Endothelial cell (in vitro differentiated cells): ENCODE results near the gene PPP1R9A. TPM values are rescaled to one million over a fixed set of nuclear protein-coding genes. Genes with fewer than 3 reads are reported as not detected.

Experiments used
- DNase-seq: peaks from one replicate; pipeline ENCODE4 v3.0.0; 2021; ENCODE audit warnings: low spot score
- H3K27ac Mint-ChIP-seq: one replicate; pipeline ENCODE4 v1.8.0; 2021; ENCODE audit warnings: mixed read lengths, inconsistent platforms; ENCODE audit not compliant: unreplicated experiment
- H3K27me3 Mint-ChIP-seq: one replicate; pipeline ENCODE4 v1.8.0; 2021; ENCODE audit warnings: mild to moderate bottlenecking, moderate library complexity, mixed read lengths, inconsistent platforms; ENCODE audit not compliant: unreplicated experiment
- H3K36me3 Mint-ChIP-seq: one replicate; pipeline ENCODE4 v1.8.0; 2021; ENCODE audit warnings: mild to moderate bottlenecking, low read depth, mixed read lengths, inconsistent platforms; ENCODE audit not compliant: unreplicated experiment
- H3K4me1 Mint-ChIP-seq: one replicate; pipeline ENCODE4 v1.8.0; 2021; ENCODE audit warnings: mild to moderate bottlenecking, mixed read lengths, inconsistent platforms; ENCODE audit not compliant: unreplicated experiment
- H3K4me3 Mint-ChIP-seq: one replicate; pipeline ENCODE4 v1.8.0; 2021; ENCODE audit warnings: mild to moderate bottlenecking, mixed read lengths, inconsistent platforms; ENCODE audit not compliant: unreplicated experiment
- H3K9me3 Mint-ChIP-seq: one replicate; pipeline ENCODE4 v1.8.0; 2021; ENCODE audit warnings: mixed read lengths, inconsistent platforms; ENCODE audit not compliant: unreplicated experiment
- total RNA-seq: library from RNA; stranded (reverse); fragmentation: NEBNext Ultra II Directional; extraction: Animal tissue kit (Norgen Biotek cat#: 25700); gene quantifications from one replicate; pipeline ENCODE4 v1.2.1, GENCODE V29; 2021; ENCODE audit not compliant: unreplicated experiment
- TF ChIP-seq, protein P1 (sequence below): fragments of 200-600 bp; sonication (generic); IDR thresholded peaks from one replicate; pipeline ENCODE4 v1.5.0; 2021; ENCODE audit warnings: antibody characterized with exemption; ENCODE audit not compliant: unreplicated experiment

PPP1R9A gene
- total RNA-seq, 1 donor from 2014 or later, result 22.2 TPM

DNA sequence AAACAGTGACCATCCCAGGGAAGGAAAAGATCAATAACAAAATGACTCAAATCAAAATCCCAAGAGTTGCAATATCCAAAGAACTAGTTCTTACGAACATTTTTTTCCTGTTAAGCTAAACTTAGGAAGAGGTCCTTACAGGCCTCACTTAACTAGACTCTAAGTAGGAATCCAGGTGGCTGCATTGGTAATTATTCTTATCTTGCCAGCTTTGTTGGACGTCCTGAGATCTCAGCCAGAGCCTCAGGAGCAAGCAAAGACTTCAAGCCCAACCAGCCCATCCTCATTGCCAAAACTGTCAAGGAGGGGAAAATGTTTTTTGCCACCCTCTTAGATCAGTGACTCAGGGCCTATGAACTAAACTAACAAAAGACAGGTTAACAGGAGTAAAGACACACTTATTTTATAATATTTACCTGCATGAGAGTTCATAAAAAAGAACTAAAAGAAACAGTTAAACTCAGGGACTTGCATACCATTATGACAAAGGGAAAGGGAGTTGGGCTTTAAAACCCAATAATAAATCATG, 18.3 kb upstream of the PPP1R9A start:
- TF ChIP-seq, protein P1, sequence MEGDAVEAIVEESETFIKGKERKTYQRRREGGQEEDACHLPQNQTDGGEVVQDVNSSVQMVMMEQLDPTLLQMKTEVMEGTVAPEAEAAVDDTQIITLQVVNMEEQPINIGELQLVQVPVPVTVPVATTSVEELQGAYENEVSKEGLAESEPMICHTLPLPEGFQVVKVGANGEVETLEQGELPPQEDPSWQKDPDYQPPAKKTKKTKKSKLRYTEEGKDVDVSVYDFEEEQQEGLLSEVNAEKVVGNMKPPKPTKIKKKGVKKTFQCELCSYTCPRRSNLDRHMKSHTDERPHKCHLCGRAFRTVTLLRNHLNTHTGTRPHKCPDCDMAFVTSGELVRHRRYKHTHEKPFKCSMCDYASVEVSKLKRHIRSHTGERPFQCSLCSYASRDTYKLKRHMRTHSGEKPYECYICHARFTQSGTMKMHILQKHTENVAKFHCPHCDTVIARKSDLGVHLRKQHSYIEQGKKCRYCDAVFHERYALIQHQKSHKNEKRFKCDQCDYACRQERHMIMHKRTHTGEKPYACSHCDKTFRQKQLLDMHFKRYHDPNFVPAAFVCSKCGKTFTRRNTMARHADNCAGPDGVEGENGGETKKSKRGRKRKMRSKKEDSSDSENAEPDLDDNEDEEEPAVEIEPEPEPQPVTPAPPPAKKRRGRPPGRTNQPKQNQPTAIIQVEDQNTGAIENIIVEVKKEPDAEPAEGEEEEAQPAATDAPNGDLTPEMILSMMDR, result no peak
- no peak overlapping the region for H3K27ac Mint-ChIP-seq
- H3K9me3 Mint-ChIP-seq, result no peaks in the 10 kb centered on the region
- H3K4me1 Mint-ChIP-seq, result peaks cover 13% of the 10 kb centered on the region
- H3K4me3 Mint-ChIP-seq, result no peak overlapping the region
- DNase-seq, result no peak
- H3K27me3 Mint-ChIP-seq, result peaks cover 3% of the 10 kb centered on the region
- H3K36me3 Mint-ChIP-seq, result no peaks in the 10 kb centered on the region

DNA sequence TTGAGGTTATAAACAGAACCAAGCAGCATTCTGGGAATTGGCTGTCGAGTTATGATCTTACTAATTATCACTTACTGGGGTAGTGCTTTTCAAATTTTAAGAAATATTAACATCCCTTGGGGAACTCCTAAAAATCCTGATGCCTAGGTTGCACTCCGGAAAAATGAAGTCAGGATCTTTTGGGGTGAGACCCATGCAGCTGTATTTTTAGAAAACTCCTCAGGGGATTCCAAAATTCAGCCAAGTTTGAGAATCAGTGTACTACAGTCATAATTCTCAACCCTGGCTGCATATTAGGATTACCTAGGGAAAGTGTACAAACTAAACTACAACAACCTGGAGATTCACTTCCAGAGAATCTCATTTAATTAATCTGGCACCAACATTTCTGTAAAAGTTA, 17.2 kb upstream of the PPP1R9A start:
- Mint-ChIP-seq H3K27me3 (peaks cover 1% of the 10 kb centered on the region), H3K4me1 (peaks cover 13% of the 10 kb centered on the region)

DNA sequence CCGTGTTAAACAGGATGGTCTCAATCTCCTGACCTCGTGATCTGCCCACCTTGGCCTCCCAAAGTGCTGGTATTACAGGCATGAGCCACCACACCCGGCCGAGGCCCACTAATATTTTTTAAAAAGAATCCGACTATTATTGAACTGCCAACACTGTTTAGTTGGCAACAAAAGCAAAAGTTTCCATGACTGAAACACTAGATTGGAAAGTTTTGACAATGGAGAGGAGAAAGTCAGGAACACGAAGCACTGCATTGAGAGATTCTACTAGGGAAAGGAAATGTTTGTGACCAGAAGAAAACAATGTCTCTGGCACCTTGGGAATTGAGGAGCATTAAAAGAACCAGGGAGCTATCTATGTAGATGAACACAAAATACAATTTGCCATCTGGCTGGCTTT, 13.7 kb upstream of the PPP1R9A start:
- no peak overlapping the region for H3K27ac Mint-ChIP-seq
- H3K36me3 Mint-ChIP-seq, result no peaks in the 10 kb centered on the region
- DNase-seq, result no peak
- TF ChIP-seq, protein P1, result no peak
- no peaks in the 10 kb centered on the region for H3K27me3 Mint-ChIP-seq
- H3K4me1 Mint-ChIP-seq, result peaks cover 10% of the 10 kb centered on the region
- no peaks in the 10 kb centered on the region for H3K9me3 Mint-ChIP-seq
- no peak overlapping the region for H3K4me3 Mint-ChIP-seq

More for the DNA sequence above, 17.2 kb upstream of the PPP1R9A start:
- Mint-ChIP-seq H3K36me3 (no peaks in the 10 kb centered on the region), H3K4me3 (no peak overlapping the region), H3K9me3 (no peaks in the 10 kb centered on the region), H3K27ac (no peak overlapping the region)
- DNase-seq, result no peak
- TF ChIP-seq, protein P1, result no peak

DNA sequence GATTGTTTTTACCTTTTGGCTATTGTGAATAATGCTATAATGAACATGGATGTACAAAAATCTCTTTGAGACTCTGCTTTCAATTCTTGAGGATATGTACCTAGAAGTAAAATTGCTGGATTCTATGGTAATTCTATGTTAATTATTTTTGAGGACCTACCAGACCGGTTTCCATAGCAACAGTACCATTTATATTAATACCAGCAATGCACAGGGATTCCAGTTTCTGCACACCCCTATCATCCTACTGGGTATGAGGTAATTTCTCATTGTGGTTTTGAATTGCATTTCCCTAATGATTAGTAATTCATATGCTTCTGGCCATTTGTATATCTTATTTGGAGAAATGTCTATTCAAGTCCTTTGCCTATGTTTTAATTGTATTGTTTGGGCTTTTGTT, 9.9 kb upstream of the PPP1R9A start:
- H3K27ac Mint-ChIP-seq, result no peak overlapping the region
- no peaks in the 10 kb centered on the region for H3K4me1 Mint-ChIP-seq
- no peak overlapping the region for H3K4me3 Mint-ChIP-seq
- no peaks in the 10 kb centered on the region for H3K36me3 Mint-ChIP-seq
- no peak for DNase-seq
- TF ChIP-seq, protein P1, result no peak
- H3K27me3 Mint-ChIP-seq, result no peaks in the 10 kb centered on the region
- no peaks in the 10 kb centered on the region for H3K9me3 Mint-ChIP-seq

DNA sequence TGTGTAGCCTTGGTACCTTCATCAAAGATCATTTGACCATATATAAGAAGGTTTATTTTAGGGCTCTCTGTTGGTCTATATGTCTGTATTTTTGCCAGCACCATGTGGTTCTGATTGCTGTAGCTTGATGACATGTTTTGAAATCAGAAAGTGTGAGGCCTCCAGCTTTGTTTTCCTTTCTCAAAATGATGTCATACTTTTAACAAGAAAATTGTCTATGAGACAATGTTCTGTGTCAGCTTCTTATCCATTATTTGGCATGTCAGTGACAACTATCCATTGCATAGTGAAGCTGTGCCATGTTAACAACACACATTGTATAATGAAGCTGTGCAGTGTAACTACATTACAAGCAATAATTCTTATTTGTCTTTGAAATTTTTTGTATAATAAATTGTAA, 9.1 kb upstream of the PPP1R9A start:
- H3K9me3 Mint-ChIP-seq, result no peaks in the 10 kb centered on the region
- TF ChIP-seq, protein P1, result no peak

More for the DNA sequence above, 9.1 kb upstream of the PPP1R9A start:
- H3K27ac Mint-ChIP-seq, result no peak overlapping the region
- no peaks in the 10 kb centered on the region for H3K4me1 Mint-ChIP-seq
- no peaks in the 10 kb centered on the region for H3K27me3 Mint-ChIP-seq
- H3K4me3 Mint-ChIP-seq, result no peak overlapping the region
- DNase-seq, result no peak
- no peaks in the 10 kb centered on the region for H3K36me3 Mint-ChIP-seq
